ENCODE measurements around the gene KCNE3.

KCNE3 gene

DNA sequence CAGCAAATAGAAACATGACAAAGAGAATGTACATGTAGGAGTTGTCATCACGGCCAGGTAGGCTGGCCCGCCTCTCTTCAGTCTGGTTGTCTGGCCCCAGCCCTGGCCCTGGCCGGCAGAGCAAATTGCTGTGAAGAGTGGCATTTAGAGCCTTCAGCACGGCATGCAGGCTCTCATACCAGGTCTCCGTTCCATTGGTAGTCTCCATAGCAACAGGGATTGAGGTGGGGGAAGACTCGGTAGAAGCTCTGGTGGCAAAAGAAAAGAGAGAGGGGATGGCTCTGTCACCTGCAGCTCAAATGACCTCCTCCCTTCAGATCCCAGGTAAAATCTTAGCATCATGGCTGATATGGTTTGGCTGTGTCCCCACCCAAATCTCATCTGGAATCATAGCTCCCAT, 10.0 kb downstream of the KCNE3 start:
- no peak for DNase-seq (ENCODE audit: low read depth)
- TF ChIP-seq, protein P1, sequence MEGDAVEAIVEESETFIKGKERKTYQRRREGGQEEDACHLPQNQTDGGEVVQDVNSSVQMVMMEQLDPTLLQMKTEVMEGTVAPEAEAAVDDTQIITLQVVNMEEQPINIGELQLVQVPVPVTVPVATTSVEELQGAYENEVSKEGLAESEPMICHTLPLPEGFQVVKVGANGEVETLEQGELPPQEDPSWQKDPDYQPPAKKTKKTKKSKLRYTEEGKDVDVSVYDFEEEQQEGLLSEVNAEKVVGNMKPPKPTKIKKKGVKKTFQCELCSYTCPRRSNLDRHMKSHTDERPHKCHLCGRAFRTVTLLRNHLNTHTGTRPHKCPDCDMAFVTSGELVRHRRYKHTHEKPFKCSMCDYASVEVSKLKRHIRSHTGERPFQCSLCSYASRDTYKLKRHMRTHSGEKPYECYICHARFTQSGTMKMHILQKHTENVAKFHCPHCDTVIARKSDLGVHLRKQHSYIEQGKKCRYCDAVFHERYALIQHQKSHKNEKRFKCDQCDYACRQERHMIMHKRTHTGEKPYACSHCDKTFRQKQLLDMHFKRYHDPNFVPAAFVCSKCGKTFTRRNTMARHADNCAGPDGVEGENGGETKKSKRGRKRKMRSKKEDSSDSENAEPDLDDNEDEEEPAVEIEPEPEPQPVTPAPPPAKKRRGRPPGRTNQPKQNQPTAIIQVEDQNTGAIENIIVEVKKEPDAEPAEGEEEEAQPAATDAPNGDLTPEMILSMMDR (IDR thresholded peaks at IDR 0.05; ENCODE audit: low read depth, low read length, missing control alignments), result no peak
- no peak overlapping the region for H3K4me3 ChIP-seq (ENCODE audit: low read depth, low read length)

DNA sequence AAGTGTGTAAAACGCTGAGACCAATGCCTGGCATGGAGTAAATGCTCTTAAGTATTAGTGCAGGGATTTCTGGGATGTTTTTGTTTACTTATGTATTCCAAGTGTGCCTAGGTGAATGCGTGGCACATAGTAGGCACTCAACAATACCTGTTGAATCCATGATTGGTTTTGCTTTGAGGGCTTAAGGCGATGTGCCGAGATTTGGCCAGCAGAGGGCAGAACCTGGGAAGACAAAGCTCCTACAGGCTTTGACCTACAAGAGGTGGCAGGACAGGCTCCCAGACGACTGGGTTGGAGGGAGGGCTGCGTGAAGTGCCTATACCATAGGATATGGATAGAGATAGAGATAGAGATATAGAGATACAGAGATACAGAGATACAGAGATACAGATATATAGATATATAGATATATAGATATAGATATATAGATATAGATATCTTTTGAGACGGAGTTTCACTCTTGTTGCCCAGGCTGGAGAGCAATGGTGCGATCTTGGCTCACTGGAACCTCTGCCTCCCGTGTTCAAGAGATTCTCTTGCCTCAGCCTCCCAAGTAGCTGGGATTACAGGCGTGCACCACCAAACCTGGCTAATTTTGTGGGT, 13.9 kb downstream of the KCNE3 start:
- TF ChIP-seq, protein P1 (IDR thresholded peaks at IDR 0.05; ENCODE audit: low read depth, low read length, missing control alignments), result peak; percentile 85
- DNase-seq (ENCODE audit: low read depth), result peak; percentile 13
- no peak overlapping the region for H3K4me3 ChIP-seq (ENCODE audit: low read depth, low read length)

DNA sequence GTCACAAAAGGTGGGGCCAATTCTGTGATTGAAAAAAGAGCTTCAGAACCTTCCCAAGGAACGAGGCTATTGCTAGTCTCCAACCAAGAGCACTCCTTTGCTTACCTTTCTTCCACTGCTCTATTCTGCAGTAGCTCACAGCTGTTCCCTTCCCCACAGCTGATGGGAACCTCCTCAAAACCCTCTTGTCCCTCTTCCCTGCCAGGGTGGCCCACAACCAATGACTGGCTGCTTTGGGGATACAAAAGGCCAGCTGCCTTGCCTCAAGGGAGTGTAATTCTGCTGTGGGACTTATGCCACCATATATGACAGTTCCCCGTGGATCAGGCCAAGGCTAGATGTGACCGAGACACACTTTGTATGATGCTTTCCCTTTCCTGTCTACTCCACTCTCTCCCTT, 15.0 kb downstream of the KCNE3 start:
- no peak for DNase-seq (ENCODE audit: low read depth)
- H3K4me3 ChIP-seq (ENCODE audit: low read depth, low read length), result no peak overlapping the region
- TF ChIP-seq, protein P1 (IDR thresholded peaks at IDR 0.05; ENCODE audit: low read depth, low read length, missing control alignments), result no peak

DNA sequence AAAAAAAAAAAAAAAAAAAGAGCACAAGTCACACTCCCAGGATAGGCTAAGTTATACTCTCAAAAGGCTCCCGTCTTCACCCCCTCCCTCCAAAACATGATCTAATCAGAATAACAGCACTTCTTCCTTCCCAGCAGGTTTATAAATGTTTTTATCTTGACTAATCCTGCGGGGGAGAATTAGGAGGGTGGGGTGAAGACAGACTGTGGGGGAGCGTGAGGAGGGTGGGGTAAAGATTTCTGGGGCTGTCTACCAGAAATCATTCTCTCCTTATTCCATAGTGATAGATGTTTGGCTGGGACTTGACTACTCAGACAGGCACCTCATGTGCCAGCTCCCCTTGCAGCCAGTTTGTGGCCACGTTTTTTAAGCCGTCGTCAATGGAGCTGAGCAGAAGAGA, 17.0 kb downstream of the KCNE3 start:
- H3K4me3 ChIP-seq (ENCODE audit: low read depth, low read length), result no peak overlapping the region
- TF ChIP-seq, protein P1 (IDR thresholded peaks at IDR 0.05; ENCODE audit: low read depth, low read length, missing control alignments), result no peak
- no peak for DNase-seq (ENCODE audit: low read depth)

DNA sequence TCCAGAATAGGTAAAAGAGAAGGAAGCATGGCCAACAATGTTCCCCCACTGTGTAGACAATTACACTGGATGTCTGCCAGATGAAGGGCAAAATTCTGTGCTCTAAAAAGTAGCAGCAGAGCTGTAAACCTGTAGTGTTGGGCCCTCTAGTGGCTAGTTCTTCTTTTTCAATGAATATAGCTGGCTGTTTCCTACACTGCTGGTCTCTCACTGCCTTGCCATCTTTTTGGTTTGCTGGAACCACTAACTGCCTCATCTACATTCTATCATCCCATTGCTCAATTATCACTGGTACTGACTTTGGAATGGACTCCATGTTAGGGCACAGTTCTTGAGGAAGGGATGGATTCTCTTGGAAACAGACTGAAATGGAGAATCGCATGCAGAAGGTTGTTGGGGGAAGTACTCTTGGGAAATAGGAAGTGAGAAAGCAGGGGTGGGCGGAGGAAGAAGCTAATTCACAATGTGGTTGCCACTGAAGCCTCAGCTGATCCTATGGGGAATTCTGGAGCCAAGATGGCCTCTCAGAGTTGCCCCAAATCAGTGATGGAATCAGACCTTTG, 17.9 kb downstream of the KCNE3 start:
- peak; percentile 36 for DNase-seq (ENCODE audit: low read depth)
- H3K4me3 ChIP-seq (ENCODE audit: low read depth, low read length), result no peak overlapping the region
- TF ChIP-seq, protein P1 (IDR thresholded peaks at IDR 0.05; ENCODE audit: low read depth, low read length, missing control alignments), result peak; percentile 84

DNA sequence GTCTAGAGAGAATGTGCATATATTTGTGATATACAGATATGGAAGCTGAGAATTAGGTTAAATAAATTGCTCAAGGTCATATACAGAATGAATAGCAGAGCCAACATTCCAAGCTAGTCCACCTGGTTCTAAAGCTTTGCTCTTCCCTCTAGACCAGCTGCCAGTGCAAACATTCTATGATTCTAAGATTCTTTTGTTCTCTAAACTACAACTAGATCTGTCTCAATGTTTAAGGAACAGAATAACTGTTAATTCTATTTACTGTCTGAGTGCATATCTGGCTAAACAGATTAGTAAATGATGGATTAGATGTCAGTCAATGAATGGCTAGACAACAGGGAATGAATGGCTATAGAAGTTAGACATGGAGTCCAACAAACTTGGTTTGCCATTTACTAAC, 19.6 kb downstream of the KCNE3 start:
- TF ChIP-seq, protein P1 (IDR thresholded peaks at IDR 0.05; ENCODE audit: low read depth, low read length, missing control alignments), result no peak
- H3K4me3 ChIP-seq (ENCODE audit: low read depth, low read length), result no peak overlapping the region

DNA sequence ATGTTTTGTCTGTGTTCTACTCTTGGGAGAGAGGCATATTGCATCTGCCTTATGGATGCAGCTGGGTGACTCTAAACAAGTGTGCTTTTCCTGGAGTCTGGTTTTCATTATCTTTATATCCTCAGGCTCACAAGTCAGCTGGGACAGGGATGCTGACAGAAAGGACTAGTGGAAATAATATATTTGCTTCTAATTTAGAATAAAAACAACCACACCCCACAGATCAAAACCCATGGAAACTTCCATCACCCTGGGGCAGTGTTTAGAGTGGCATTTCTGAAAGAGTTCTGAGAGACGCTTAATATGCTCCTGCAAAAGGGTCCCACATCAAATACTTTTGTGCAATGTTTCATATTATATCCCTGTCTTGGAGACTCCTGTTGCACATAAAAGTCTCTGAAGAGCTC, 20.8 kb downstream of the KCNE3 start:
- TF ChIP-seq, protein P1 (IDR thresholded peaks at IDR 0.05; ENCODE audit: low read depth, low read length, missing control alignments), result no peak
- DNase-seq (ENCODE audit: low read depth), result no peak
- no peak overlapping the region for H3K4me3 ChIP-seq (ENCODE audit: low read depth, low read length)

More for the DNA sequence above, 19.6 kb downstream of the KCNE3 start:
- no peak for DNase-seq (ENCODE audit: low read depth)

Data from GM12864 (cell line).